Suprapubic skin (tissue), 3 donors: ENCODE measurements around the gene ANKRD11.

Source experiments
- CTCF ChIP-seq, 2 donors: fragments of 200-600 bp in 1 of 2; fragments of 450-650 bp in 1 of 2; sonication (generic) in 1 of 2; IDR thresholded peaks; one replicate each; pipeline ENCODE4 v1.5.1; 2016 to 2019; ENCODE audit warnings: antibody characterized with exemption in 2 of 2, mild to moderate bottlenecking in 1 of 2, moderate library complexity in 1 of 2
- POLR2A ChIP-seq, 2 donors: fragments of 450-650 bp; IDR thresholded peaks; one replicate each; pipeline ENCODE4 v1.6.1; 2017; ENCODE audit warnings: antibody characterized with exemption in 2 of 2, mild to moderate bottlenecking in 2 of 2, moderate library complexity in 2 of 2

- peak; percentile 40 to 84 for TF ChIP-seq POLR2A (IDR thresholded peaks at IDR 0.05)
- TF ChIP-seq CTCF (IDR thresholded peaks at IDR 0.05): no peak
These were observed 17.7 kb upstream of the ANKRD11 start, which contains the start of gene SPG7 for GRCh38 chr16:89507834-89508590.
